NT2/D1 (cell line): ENCODE measurements around the gene GPS1.

Source experiments
- SUZ12 ChIP-seq: IDR thresholded peaks from 2 replicates; pipeline ENCODE4 v1.6.1; 2011; ENCODE audit not compliant: insufficient read length, insufficient read depth; ENCODE audit errors: extremely low read depth
- YY1 ChIP-seq: IDR thresholded peaks from 2 replicates; pipeline ENCODE4 v1.6.1; 2011; ENCODE audit not compliant: insufficient read length, insufficient read depth
- ZNF274 ChIP-seq: IDR thresholded peaks from 2 replicates; pipeline ENCODE4 v1.6.1; 2011; ENCODE audit warnings: mild to moderate bottlenecking, low read depth, low read length

DNA sequence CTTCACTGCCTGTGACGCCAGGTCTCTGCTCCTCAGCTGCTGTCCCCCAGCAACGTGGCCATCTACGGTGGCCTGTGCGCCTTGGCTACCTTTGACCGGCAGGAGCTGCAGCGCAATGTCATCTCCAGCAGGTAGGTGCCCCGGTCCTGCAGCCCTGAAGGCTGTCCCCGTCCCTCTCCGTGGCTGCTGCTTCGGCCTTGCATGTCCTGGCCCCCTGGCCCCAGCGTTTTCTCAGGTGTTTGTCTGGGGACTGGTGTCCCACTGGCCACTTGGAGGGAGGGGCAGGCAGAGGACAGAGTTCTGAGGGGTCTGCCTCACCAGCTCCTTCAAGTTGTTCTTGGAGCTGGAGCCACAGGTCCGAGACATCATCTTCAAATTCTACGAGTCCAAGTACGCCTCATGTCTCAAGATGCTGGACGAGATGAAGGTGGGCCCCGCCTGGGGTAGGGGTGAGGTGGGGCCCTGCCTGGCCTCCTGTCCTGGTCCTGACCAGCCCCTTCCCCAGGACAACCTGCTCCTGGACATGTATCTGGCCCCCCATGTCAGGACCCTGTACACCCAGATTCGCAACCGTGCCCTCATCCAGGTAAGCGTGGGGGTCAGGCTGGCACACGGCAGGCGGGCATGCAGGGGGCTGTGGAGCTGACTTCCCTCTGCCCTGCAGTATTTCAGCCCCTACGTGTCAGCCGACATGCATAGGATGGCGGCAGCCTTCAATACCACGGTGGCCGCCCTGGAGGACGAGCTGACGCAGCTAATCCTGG is 4.4 kb downstream of the GPS1 start:
- TF ChIP-seq ZNF274 = no peak
- TF ChIP-seq YY1 = no peak
- TF ChIP-seq SUZ12 = no peak
